Neutrophil (primary cell): ENCODE results near the gene NAA60.

Experiments used
- H3K27ac ChIP-seq: fragments of 200-600 bp; sonication (generic); 2 replicates; pipeline ENCODE4 v1.5.1; 2016; ENCODE audit warnings: mild to moderate bottlenecking, moderate library complexity
- H3K27me3 ChIP-seq: fragments of 200-600 bp; sonication (generic); 2 replicates; pipeline ENCODE4 v1.6.0; 2016; ENCODE audit warnings: mild to moderate bottlenecking
- H3K36me3 ChIP-seq: fragments of 200-600 bp; sonication (generic); 2 replicates; pipeline ENCODE4 v1.5.1; 2017
- H3K4me1 ChIP-seq, 2 experiments: fragments of 200-600 bp in 1 of 2; sonication (generic) in 1 of 2; 1 replicate in 1 of 2; 2 replicates in 1 of 2; pipeline versions ENCODE4 v1.5.1 to v1.6.1; 2013 to 2016; ENCODE audit warnings: low read depth in 1 of 2, low read length in 1 of 2, mild to moderate bottlenecking in 1 of 2, moderate library complexity in 1 of 2; ENCODE audit not compliant: control insufficient read depth in 1 of 2, insufficient read depth in 1 of 2
- H3K4me3 ChIP-seq, 2 experiments: fragments of 200-600 bp in 1 of 2; sonication (generic) in 1 of 2; 1 replicate in 1 of 2; 2 replicates in 1 of 2; pipeline ENCODE4 v1.5.1; 2013 to 2016; ENCODE audit warnings: low read depth in 1 of 2, low read length in 1 of 2, mild to moderate bottlenecking in 1 of 2, moderate library complexity in 1 of 2
- H3K9me3 ChIP-seq: fragments of 200-600 bp; sonication (generic); 2 replicates; pipeline ENCODE4 v1.5.1; 2016
- TF ChIP-seq, protein P1 (sequence below): fragments of 200-600 bp; sonication (generic); IDR thresholded peaks from 2 replicates; pipeline ENCODE4 v1.5.1; 2016; ENCODE audit warnings: antibody characterized with exemption

NAA60 gene

DNA sequence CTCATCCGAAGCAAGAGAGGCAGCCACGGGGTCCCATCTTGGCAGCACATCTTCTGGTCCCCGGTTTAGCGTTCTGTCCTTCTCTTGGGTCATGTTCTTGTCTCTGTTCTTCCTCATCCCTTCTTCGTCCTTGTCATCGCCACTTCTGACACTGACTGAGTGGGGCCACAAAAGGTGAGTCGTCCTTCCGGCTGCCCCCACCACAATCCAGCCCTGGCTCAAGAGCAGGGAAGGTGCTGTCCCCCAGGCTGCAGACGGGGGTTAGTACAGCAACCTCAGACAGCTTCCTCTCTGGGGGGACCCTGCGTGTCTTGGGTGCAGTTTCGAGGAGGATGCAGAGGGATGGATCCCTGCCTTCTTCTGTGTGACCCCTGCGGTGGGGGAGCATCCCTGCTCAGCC lies 21.8 kb downstream of the NAA60 start:
- TF ChIP-seq, protein P1, sequence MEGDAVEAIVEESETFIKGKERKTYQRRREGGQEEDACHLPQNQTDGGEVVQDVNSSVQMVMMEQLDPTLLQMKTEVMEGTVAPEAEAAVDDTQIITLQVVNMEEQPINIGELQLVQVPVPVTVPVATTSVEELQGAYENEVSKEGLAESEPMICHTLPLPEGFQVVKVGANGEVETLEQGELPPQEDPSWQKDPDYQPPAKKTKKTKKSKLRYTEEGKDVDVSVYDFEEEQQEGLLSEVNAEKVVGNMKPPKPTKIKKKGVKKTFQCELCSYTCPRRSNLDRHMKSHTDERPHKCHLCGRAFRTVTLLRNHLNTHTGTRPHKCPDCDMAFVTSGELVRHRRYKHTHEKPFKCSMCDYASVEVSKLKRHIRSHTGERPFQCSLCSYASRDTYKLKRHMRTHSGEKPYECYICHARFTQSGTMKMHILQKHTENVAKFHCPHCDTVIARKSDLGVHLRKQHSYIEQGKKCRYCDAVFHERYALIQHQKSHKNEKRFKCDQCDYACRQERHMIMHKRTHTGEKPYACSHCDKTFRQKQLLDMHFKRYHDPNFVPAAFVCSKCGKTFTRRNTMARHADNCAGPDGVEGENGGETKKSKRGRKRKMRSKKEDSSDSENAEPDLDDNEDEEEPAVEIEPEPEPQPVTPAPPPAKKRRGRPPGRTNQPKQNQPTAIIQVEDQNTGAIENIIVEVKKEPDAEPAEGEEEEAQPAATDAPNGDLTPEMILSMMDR: no peak
- H3K4me3 ChIP-seq: no peak overlapping the region
- peaks cover 35% of the 10 kb centered on the region for H3K36me3 ChIP-seq
- no peaks in the 10 kb centered on the region for H3K9me3 ChIP-seq
- H3K27me3 ChIP-seq: no peaks in the 10 kb centered on the region
- H3K4me1 ChIP-seq: peaks cover 13 to 26% of the 10 kb centered on the region in 2 experiments
- no peak overlapping the region for H3K27ac ChIP-seq

DNA sequence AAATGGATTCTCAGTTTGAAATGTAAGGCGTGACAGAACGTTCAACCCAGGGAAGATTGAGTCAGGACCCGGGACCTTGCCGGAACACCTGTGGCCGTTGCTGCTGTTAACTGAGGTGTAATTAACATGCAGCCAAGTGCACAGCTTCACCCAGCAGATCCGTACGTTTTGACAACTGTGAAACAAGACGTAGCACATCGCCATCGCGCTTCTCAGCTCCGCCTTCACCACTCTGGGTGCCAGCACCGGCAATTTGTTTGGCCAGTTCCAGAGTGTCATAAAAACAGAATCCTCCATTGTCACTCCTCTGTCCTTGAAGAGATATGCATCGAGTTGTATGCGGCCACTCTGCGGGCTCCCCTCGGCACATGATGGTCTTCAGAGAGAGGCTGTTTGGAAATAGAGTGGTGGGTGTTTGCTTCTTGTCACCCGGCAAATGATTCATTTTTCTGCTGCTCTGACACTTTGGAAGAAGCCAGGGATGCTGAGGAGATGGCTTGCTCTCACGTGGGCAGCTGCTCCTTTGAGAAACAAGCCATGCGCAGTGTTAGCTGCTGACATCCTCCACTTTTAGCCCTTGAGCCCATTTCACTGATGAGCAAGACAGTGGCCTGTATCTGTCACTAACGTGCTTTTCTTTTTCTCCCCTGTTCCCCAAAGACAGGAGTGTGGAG lies 22.6 kb downstream of the NAA60 start:
- no peaks in the 10 kb centered on the region for H3K27me3 ChIP-seq
- no peaks in the 10 kb centered on the region for H3K9me3 ChIP-seq
- no peak overlapping the region for H3K4me3 ChIP-seq
- peaks cover 38% of the 10 kb centered on the region for H3K36me3 ChIP-seq
- TF ChIP-seq, protein P1: no peak
- no peak overlapping the region for H3K27ac ChIP-seq
- peaks cover 10 to 19% of the 10 kb centered on the region in 2 experiments for H3K4me1 ChIP-seq

DNA sequence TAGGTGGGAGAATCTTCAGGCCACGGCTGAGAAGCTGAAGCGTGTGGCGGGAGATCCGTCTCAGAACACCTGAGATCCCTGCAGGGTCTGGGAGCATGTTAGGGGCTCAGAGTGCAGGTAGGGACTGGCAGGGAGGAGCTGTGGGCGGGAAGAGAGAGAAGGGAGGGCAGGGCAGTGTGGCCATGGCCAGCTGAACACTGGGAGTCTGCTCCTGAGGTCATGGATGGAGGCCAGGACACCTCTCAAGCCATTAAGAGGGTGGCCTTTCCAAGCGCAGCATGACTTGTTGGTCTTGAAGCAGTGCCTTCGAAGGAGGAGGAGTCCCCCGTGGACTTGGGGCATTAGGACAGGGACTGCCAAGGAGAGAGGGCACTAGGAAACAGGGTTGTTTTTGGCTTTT lies 23.7 kb downstream of the NAA60 start:
- Histone ChIP-seq H3K4me1 (peaks cover 6 to 10% of the 10 kb centered on the region in 2 experiments), H3K36me3 (peaks cover 42% of the 10 kb centered on the region), H3K9me3 (no peaks in the 10 kb centered on the region), H3K27me3 (no peaks in the 10 kb centered on the region), H3K4me3 (no peak overlapping the region), H3K27ac (no peak overlapping the region)
- TF ChIP-seq, protein P1: no peak

DNA sequence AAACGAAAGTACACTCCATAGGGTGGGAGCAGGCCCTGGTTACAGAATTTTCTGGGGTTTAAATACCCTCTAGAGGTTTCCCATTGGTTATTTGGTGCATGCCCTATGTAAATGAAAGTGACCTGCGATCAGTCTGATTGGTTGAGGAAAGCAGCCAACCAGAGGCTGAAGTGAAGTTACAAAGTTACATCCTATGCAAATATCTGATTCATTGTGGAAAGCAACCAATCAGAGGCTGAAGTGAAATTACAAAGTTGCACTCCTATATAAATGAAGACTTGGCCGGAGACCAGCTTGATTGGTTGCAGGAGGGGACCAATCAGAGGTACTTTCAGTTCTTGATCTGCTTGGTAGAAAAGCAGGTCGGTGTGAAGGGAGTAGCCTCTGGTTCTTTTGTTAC lies 24.4 kb downstream of the NAA60 start:
- Histone ChIP-seq H3K36me3 (peaks cover 46% of the 10 kb centered on the region), H3K9me3 (no peaks in the 10 kb centered on the region), H3K27ac (no peak overlapping the region), H3K27me3 (no peaks in the 10 kb centered on the region), H3K4me1 (peaks cover 6 to 9% of the 10 kb centered on the region in 2 experiments), H3K4me3 (no peak overlapping the region)
- TF ChIP-seq, protein P1: no peak

DNA sequence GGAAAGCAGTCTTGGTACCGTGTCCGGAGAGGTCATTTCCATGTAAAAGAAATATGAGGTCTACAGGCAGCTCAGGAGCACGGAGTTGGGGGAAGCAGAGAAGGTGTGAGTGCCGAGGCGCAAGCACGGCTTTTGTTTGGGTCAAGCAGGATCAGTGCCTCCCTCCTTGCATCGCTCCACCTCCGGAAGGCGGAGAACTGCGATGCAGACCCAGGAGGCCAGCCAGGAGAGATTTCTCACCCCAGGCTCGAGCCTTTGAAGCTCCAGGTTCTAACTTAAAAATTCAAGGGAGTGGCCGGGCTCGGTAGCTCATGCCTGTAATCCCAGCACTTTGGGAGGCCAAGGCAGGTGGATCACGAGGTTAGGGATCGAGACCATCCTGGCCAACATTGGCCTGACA lies 25.0 kb downstream of the NAA60 start:
- no peaks in the 10 kb centered on the region for H3K27me3 ChIP-seq
- no peaks in the 10 kb centered on the region for H3K9me3 ChIP-seq
- peaks cover 6 to 9% of the 10 kb centered on the region in 2 experiments for H3K4me1 ChIP-seq
- no peak overlapping the region for H3K27ac ChIP-seq
- H3K4me3 ChIP-seq: no peak overlapping the region
- peaks cover 47% of the 10 kb centered on the region for H3K36me3 ChIP-seq
- TF ChIP-seq, protein P1: no peak
